NB4 (cell line): ENCODE data around the gene SOCS7.
"Not testable (repeated sequence)": the region's sequence is repeated elsewhere in the genome, so short reads cannot be mapped to it uniquely, and the experiment has no call there.

ENCODE experiments used
- DNase-seq: peaks from one replicate; pipeline ENCODE4 v3.0.0; 2010; ENCODE audit warnings: low read depth
- H3K4me3 ChIP-seq: one replicate; pipeline ENCODE4 v1.5.1; 2011; ENCODE audit warnings: mild to moderate bottlenecking, low read depth, low read length, moderate library complexity
- CTCF ChIP-seq: IDR thresholded peaks from one replicate; pipeline ENCODE4 v1.5.1; 2012; ENCODE audit warnings: low read depth, low read length
- MAX ChIP-seq: IDR thresholded peaks from 2 replicates; pipeline ENCODE4 v1.6.1; 2011; ENCODE audit warnings: low read depth, low read length
- MYC ChIP-seq: IDR thresholded peaks from 2 replicates; pipeline ENCODE4 v1.6.1; 2011; ENCODE audit warnings: low read depth, low read length
- POLR2A ChIP-seq: IDR thresholded peaks from 2 replicates; pipeline ENCODE4 v1.6.1; 2011; ENCODE audit warnings: mild to moderate bottlenecking; ENCODE audit not compliant: insufficient read length; ENCODE audit errors: extremely low read depth

The SOCS7 gene

GRCh38 chr17:38434178-38434665 is 82.6 kb downstream of the SOCS7 start:
- TF ChIP-seq MYC (no peak), POLR2A (no peak), MAX (no peak), CTCF (no peak)
- DNase-seq = no peak
- no peak overlapping the region for H3K4me3 ChIP-seq

- TF ChIP-seq MYC (no peak), CTCF (no peak), MAX (no peak), POLR2A (no peak)
These were observed 84.2 kb downstream of the SOCS7 start for GRCh38 chr17:38435795-38436194.

GRCh38 chr17:38436386-38436785 is 84.7 kb downstream of the SOCS7 start:
- no peak for DNase-seq
- H3K4me3 ChIP-seq = no peak overlapping the region
- TF ChIP-seq MYC (no peak), CTCF (no peak), MAX (no peak), POLR2A (no peak)

More at GRCh38 chr17:38435795-38436194, 84.2 kb downstream of the SOCS7 start:
- DNase-seq = no peak
- H3K4me3 ChIP-seq = no peak overlapping the region

- H3K4me3 ChIP-seq, DNase-seq: not testable (repeated sequence)
These were observed 85.7 kb downstream of the SOCS7 start for GRCh38 chr17:38437313-38437712.

GRCh38 chr17:38439436-38439835 is 87.8 kb downstream of the SOCS7 start:
- no peak for DNase-seq
- H3K4me3 ChIP-seq = no peak overlapping the region
- TF ChIP-seq CTCF (no peak), MYC (no peak), MAX (no peak), POLR2A (no peak)

- TF ChIP-seq POLR2A (no peak), MAX (no peak), CTCF (no peak), MYC (no peak)
- DNase-seq = no peak
- H3K4me3 ChIP-seq = no peak overlapping the region
These were observed 89.2 kb downstream of the SOCS7 start for GRCh38 chr17:38440614-38441397.
